ENCODE measurements around the gene CNIH1. TPM values are rescaled to one million over a fixed set of nuclear protein-coding genes. Genes with fewer than 3 reads are reported as not detected.

CNIH1 gene
- total RNA-seq, 1 experiment from 2014 or later, result 114 TPM

GRCh38 chr14:54475187-54475899 is 34.2 kb upstream of the CNIH1 start:
- Histone ChIP-seq H3K79me2 (ENCODE audit: low read depth) (peaks cover 3% of the 10 kb centered on the region; the same call in 1 of the 2 replicates), H3K36me3 (ENCODE audit: low read depth) (0 out of 2 replicates have a peak, but pooled peaks cover 17% of the 10 kb centered on the region), H3K4me1 (replicated peaks; ENCODE audit: insufficient read depth) (peaks cover 5% of the 10 kb centered on the region), H3F3A (ENCODE audit: insufficient read depth, low read depth) (peaks cover 8% of the 10 kb centered on the region), H3K4me3 (no peak overlapping the region), H2AFZ (no peak overlapping the region), H3K27ac (no peak overlapping the region), H3K9me3 (ENCODE audit: insufficient read depth, low read depth) (no peaks in the 10 kb centered on the region; the same call in 1 of the 2 replicates), H3K4me2 (no peak overlapping the region), H3K27me3 (ENCODE audit: insufficient read depth, low read depth) (no peaks in the 10 kb centered on the region), H4K20me1 (ENCODE audit: insufficient read depth) (no peaks in the 10 kb centered on the region), H3K9me2 (ENCODE audit: insufficient read depth) (no peaks in the 10 kb centered on the region; the same call in 1 of the 2 replicates)
- POLR2A ChIA-PET (ENCODE audit: unreplicated experiment), result no interaction called here
- DNase-seq, result no peak
- TF ChIP-seq CTCF (conservative IDR thresholded peaks at IDR 0.05), result no peak
- no peak for TF ChIP-seq EZH2 (IDR thresholded peaks at IDR 0.05; ENCODE audit: low read depth)
- intact Hi-C loops (cut with micrococcal nuclease; ENCODE audit: unreplicated experiment), result no loop called here
- CTCF ChIA-PET, result no interaction called here
- BruUV-seq (replicated peaks), result no TSS peak

DNA sequence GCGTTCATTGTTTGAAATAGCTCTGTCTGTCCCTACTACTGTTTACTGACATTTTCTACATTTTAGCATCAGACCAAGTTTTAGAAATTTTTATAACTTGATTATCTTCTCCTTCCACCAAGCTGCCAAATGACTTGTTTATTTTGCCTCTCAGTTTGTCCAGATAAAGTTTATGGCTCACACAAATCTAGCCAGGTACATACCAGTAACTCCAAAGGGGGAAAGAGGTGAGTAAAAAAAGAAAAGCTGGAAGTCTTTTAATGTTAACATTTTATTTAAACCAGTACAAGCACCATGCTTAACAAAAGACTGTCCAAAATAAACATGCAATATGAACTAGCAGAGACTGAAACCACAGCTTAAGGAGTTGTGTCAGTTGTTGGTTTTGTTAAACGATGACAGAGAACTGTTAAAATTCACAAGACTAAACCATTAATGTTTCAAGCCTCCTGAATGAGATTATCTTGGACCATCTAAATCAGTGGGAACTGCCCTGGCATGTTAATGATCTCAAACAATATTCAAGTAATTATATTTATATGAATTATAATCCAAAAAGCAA is 33.1 kb upstream of the CNIH1 start:
- Histone ChIP-seq H3K9me2 (ENCODE audit: insufficient read depth) (no peaks in the 10 kb centered on the region), H4K20me1 (ENCODE audit: insufficient read depth) (no peaks in the 10 kb centered on the region), H3F3A (ENCODE audit: insufficient read depth, low read depth) (no peaks in the 10 kb centered on the region; the same call in 1 of the 2 replicates), H3K79me2 (ENCODE audit: low read depth) (no peaks in the 10 kb centered on the region; the same call in 1 of the 2 replicates), H3K4me1 (replicated peaks; ENCODE audit: insufficient read depth) (no peaks in the 10 kb centered on the region), H3K27me3 (ENCODE audit: insufficient read depth, low read depth) (no peaks in the 10 kb centered on the region), H3K36me3 (ENCODE audit: low read depth) (0 out of 2 replicates have a peak, but pooled peaks cover 13% of the 10 kb centered on the region), H2AFZ (no peak overlapping the region), H3K4me3 (no peak overlapping the region), H3K4me2 (no peak overlapping the region), H3K9me3 (ENCODE audit: insufficient read depth, low read depth) (no peaks in the 10 kb centered on the region; the same call in 1 of the 2 replicates), H3K27ac (no peak overlapping the region)
- DNase-seq, result no peak
- intact Hi-C loops (cut with micrococcal nuclease; ENCODE audit: unreplicated experiment), result no loop called here
- ChIA-PET POLR2A (ENCODE audit: unreplicated experiment) (no interaction called here), CTCF (no interaction called here)
- no peak for TF ChIP-seq EZH2 (IDR thresholded peaks at IDR 0.05; ENCODE audit: low read depth)
- TF ChIP-seq CTCF (conservative IDR thresholded peaks at IDR 0.05), result no peak
- BruUV-seq (replicated peaks), result no TSS peak

GRCh38 chr14:54472315-54472714 is 31.1 kb upstream of the CNIH1 start:
- Histone ChIP-seq H3K4me2 (no peak overlapping the region), H3K36me3 (ENCODE audit: low read depth) (no peaks in the 10 kb centered on the region), H3F3A (ENCODE audit: insufficient read depth, low read depth) (no peaks in the 10 kb centered on the region; the same call in 1 of the 2 replicates), H3K79me2 (ENCODE audit: low read depth) (no peaks in the 10 kb centered on the region), H2AFZ (no peak overlapping the region), H3K9me3 (ENCODE audit: insufficient read depth, low read depth) (0 out of 2 replicates have a peak, but pooled peaks cover 3% of the 10 kb centered on the region), H3K4me1 (replicated peaks; ENCODE audit: insufficient read depth) (no peaks in the 10 kb centered on the region), H4K20me1 (ENCODE audit: insufficient read depth) (no peaks in the 10 kb centered on the region), H3K4me3 (no peak overlapping the region), H3K27me3 (ENCODE audit: insufficient read depth, low read depth) (no peaks in the 10 kb centered on the region), H3K27ac (no peak overlapping the region), H3K9me2 (ENCODE audit: insufficient read depth) (no peaks in the 10 kb centered on the region)
- CTCF ChIA-PET, result no interaction called here
- intact Hi-C loops (cut with micrococcal nuclease; ENCODE audit: unreplicated experiment), result no loop called here
- BruUV-seq (replicated peaks), result no TSS peak
- POLR2A ChIA-PET (ENCODE audit: unreplicated experiment), result no interaction called here
- no peak for DNase-seq
- TF ChIP-seq CTCF (conservative IDR thresholded peaks at IDR 0.05) (no peak), EZH2 (IDR thresholded peaks at IDR 0.05; ENCODE audit: low read depth) (no peak)
